Spleen (tissue), 13 donors: Measurements from ENCODE around the gene ELAVL4. TPM values are rescaled to one million over a fixed set of nuclear protein-coding genes. Genes with fewer than 3 reads are reported as not detected.

Experiments used
- DNase-seq: peaks from one replicate; pipeline ENCODE4 v3.0.0-alpha.2; 2020
- H3K27ac ChIP-seq, 8 donors: fragments of 200-600 bp; sonication (generic) in 7 of 8; 1 replicate in 4 of 8; 2 replicates in 4 of 8; pipeline versions ENCODE4 v1.5.0 to v1.8.0; 2016 to 2021; ENCODE audit warnings: inconsistent platforms in 4 of 8, mild to moderate bottlenecking in 4 of 8, moderate library complexity in 1 of 8
- H3K27me3 ChIP-seq, 7 donors: fragments of 200-600 bp; sonication (generic) in 6 of 7; replicated peaks in 1 of 7; 1 replicate in 4 of 7; 2 replicates in 3 of 7; pipeline versions ENCODE4 v1.5.0 to v1.8.0; 2016 to 2021; ENCODE audit warnings: inconsistent platforms in 3 of 7, mild to moderate bottlenecking in 1 of 7
- H3K36me3 ChIP-seq, 6 donors: fragments of 200-600 bp; sonication (generic) in 5 of 6; 1 replicate in 4 of 6; 2 replicates in 2 of 6; pipeline versions ENCODE4 v1.5.0 to v1.8.0; 2016 to 2021; ENCODE audit warnings: inconsistent platforms in 2 of 6
- H3K4me1 ChIP-seq, 6 donors: fragments of 200-600 bp; sonication (generic) in 5 of 6; 1 replicate in 3 of 6; 2 replicates in 3 of 6; pipeline versions ENCODE4 v1.5.0 to v1.8.0; 2016 to 2021; ENCODE audit warnings: inconsistent platforms in 3 of 6
- H3K4me3 ChIP-seq, 8 donors: fragments of 200-600 bp; sonication (generic) in 7 of 8; 1 replicate in 4 of 8; 2 replicates in 4 of 8; pipeline versions ENCODE4 v1.5.0 to v1.8.0; 2016 to 2021; ENCODE audit warnings: inconsistent platforms in 4 of 8, mild to moderate bottlenecking in 4 of 8, moderate library complexity in 2 of 8
- H3K9me3 ChIP-seq, 8 donors: fragments of 200-600 bp; sonication (generic) in 7 of 8; 1 replicate in 4 of 8; 2 replicates in 4 of 8; pipeline versions ENCODE4 v1.5.0 to v1.8.0; 2016 to 2021; ENCODE audit warnings: inconsistent platforms in 4 of 8
- CTCF ChIP-seq, 11 experiments: fragments of 200-600 bp in 7 of 11; fragments of 450-650 bp in 4 of 11; sonication (generic) in 4 of 11; IDR thresholded peaks in 8 of 11; conservative IDR thresholded peaks in 3 of 11; 1 replicate in 7 of 11; 2 replicates in 4 of 11; pipeline versions ENCODE4 v1.4.0 to v1.8.0; 2016 to 2021; ENCODE audit warnings: antibody characterized with exemption in 11 of 11, inconsistent platforms in 4 of 11, mild to moderate bottlenecking in 1 of 11
- POLR2A ChIP-seq, 3 donors: fragments of 450-650 bp; IDR thresholded peaks; one replicate each; pipeline ENCODE4 v1.5.1; 2017; ENCODE audit warnings: antibody characterized with exemption in 3 of 3, mild to moderate bottlenecking in 1 of 3
- POLR2AphosphoS5 ChIP-seq, 3 donors: sonication (generic); formaldehyde crosslinking; IDR thresholded peaks; one replicate each; pipeline ENCODE4 v1.5.1; 2017; ENCODE audit warnings: antibody characterized with exemption in 3 of 3
- WGBS, 5 donors: extraction: QIAGEN DNeasy Blood & Tissue Kit in 3 of 5; methylation state at CpG; one replicate each; pipeline versions ENCODE4 v1.1.5 to v1.1.7; 2013 to 2018; 5-methylcytosine and 5-hydroxymethylcytosine counted together
- intact Hi-C: fragments of 100-400 bp; cut with DNase I; formaldehyde crosslinking; loops from one replicate; pipeline ENCODE4 v1.15.0; 2023; ENCODE audit warnings: low total_unique reads
- long read RNA-seq, 2 donors: transcript quantifications; one replicate each; lab custom pipeline, GENCODE V29; 2026
- polyA plus RNA-seq, 3 donors: library from polyadenylated mRNA; stranded (reverse); fragments of 200-250 nt; gene quantifications; one replicate each; pipeline ENCODE4 v1.2.1, GENCODE V29; 2013
- total RNA-seq, 7 donors: library from RNA; depleted of rRNA in 3 of 7; stranded (reverse); fragments of >200 nt in 3 of 7; fragmentation: NEBNext Ultra II Directional in 4 of 7; extraction: Animal tissue kit (Norgen Biotek cat#: 25700) in 4 of 7; gene quantifications; one replicate each; pipeline versions ENCODE4 v1.1.0 to v1.2.1, GENCODE V29; 2016 to 2021
- donor health status: healthy with polysubstance abuse.
- donor health status: DM: no; HTN: no; CAD: no; lungs with moderate emphysema.
- donor health status: DM: no; HTN: no; CAD: no.
- donor health status: Bipolar disorder and iron deficiency.
- donor health status: healthy.
- donor health status: DM: no; HTN: no; CAD: no.
- donor health status: DM: yes; HTN: yes; CAD: no.

Gene ELAVL4
- total RNA-seq (1 to 10 TPM in 1 of 7 donors, under 1 TPM in 2, not detected in 4; 0.26 to 1.0 (median 0.68) TPM), polyA plus RNA-seq (under 1 TPM in 1 of 3 donors, not detected in 2; 0.07 TPM)
- long read RNA-seq, donor 1: 0 reads
- long read RNA-seq, donor 2: 0 reads

DNA sequence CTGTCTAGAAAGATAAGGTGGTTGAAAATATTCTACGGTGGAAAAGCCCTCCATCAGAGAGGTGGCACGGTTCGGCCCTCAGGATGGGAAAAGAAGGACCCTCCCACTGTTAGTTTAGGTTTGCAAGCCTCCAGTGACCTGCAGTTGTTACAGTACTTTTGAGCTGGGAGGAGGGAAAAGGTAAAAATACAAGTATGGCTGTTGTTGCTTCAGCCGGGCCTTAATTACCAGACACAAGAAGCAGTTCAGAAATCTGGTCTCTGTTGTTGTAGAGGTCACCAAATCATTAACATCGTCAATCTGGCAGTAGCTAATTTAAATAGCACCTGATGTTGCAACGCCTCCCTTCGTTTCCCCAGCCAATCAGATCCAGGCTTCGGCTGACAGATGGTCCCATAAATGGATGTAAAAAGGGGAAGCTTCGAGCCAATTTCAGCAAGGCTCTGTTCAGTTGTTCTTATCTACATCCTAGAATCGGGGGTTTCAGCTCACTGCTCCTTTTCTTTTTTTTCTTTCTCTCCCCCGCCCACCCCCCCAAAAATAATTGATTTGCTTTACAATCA, at the start of gene ELAVL4:
ELAVL4 (plus strand) TSS at position 424 of the 563 bp plus-strand sequence. CDS start 270 bp downstream, outside the sequence.
- no peak for TF ChIP-seq POLR2AphosphoS5 (IDR thresholded peaks at IDR 0.05)
- TF ChIP-seq CTCF (IDR thresholded peaks at IDR 0.05 in 8 of 11, conservative IDR thresholded peaks at IDR 0.05 in 3 of 11): no peak
- no peak for TF ChIP-seq POLR2A (IDR thresholded peaks at IDR 0.05)
- H3K36me3 ChIP-seq: no peaks in the 10 kb centered on the region
- no peak within 1 kb of the TSS for H3K4me3 ChIP-seq
- no peak for DNase-seq
- peaks cover 0 to 78% (median 18%) of the 10 kb centered on the region in 7 donors for H3K27me3 ChIP-seq
- intact Hi-C loops: no loop called here
- H3K27ac ChIP-seq: no peak within 1 kb of the TSS
- 39 to 54% (median 52%) methylated on average over 11 of the region's 11 CpGs for WGBS, 5 donors
- H3K4me1 ChIP-seq: peaks cover 0 to 18% (median 10%) of the 10 kb centered on the region in 6 donors
- H3K9me3 ChIP-seq: no peaks in the 10 kb centered on the region

GRCh38 chr1:50060279-50060678, 48.4 kb upstream of the ELAVL4 start:
- DNase-seq: no peak
- intact Hi-C loops: no loop called here
- Histone ChIP-seq H3K4me3 (no peak overlapping the region), H3K36me3 (no peaks in the 10 kb centered on the region), H3K27me3 (no peaks in the 10 kb centered on the region), H3K9me3 (no peaks in the 10 kb centered on the region), H3K27ac (no peak overlapping the region), H3K4me1 (no peaks in the 10 kb centered on the region)
- TF ChIP-seq POLR2A (IDR thresholded peaks at IDR 0.05): no peak
- TF ChIP-seq POLR2AphosphoS5 (IDR thresholded peaks at IDR 0.05): no peak
- no peak for TF ChIP-seq CTCF (IDR thresholded peaks at IDR 0.05 in 8 of 11, conservative IDR thresholded peaks at IDR 0.05 in 3 of 11)
- 68 to 84% (median 76%) methylated on average over 3 of the region's 3 CpGs for WGBS, 5 donors

DNA sequence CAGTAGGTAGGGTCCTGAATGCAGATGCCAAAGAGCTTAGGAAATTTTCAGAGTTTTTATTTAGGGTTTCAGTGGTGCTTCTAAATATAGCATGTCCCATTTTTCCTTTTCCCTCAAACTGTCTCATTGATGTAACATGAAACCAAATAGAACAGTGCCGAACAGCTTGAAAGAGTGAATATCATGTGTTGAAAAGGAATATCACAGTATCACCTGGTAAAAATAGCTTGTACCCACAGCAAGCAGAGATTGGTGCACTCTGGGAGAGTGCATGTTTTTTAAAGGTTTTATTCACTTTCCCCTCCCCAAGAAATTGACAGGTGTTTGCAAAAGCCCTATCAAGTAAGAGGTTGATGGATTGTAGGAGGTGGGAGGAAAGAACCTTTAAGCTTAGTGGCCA, 41.9 kb upstream of the ELAVL4 start:
- DNase-seq: no peak
- H3K4me1 ChIP-seq: no peaks in the 10 kb centered on the region
- no peaks in the 10 kb centered on the region for H3K27me3 ChIP-seq
- TF ChIP-seq POLR2AphosphoS5 (IDR thresholded peaks at IDR 0.05) (no peak), POLR2A (IDR thresholded peaks at IDR 0.05) (no peak), CTCF (IDR thresholded peaks at IDR 0.05 in 8 of 11, conservative IDR thresholded peaks at IDR 0.05 in 3 of 11) (no peak)
- no peaks in the 10 kb centered on the region for H3K9me3 ChIP-seq
- no peak overlapping the region for H3K27ac ChIP-seq
- no peak overlapping the region for H3K4me3 ChIP-seq
- 50 to 88% (median 77%) methylated on average over 1 of the region's 1 CpG for WGBS, 5 donors
- intact Hi-C loops: no loop called here
- no peaks in the 10 kb centered on the region for H3K36me3 ChIP-seq

DNA sequence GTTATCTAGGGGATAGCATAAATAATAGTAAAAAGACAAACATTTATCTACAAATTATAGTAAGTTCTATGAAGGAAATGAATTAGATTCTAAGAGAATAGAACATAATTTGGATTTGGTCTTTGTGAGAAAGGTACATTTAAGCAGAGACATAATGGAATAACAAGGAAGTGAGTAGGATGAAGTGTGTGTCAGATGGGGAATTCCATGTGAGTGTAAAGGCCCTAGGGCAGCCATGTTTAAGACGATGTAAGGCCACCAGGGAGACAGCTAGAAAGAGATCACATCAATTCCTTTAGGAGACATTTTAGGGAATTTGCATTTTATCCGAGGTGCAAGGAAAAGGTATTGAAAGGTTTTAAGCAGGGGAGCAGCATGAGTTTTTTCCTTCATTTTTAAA, 33.8 kb upstream of the ELAVL4 start:
- intact Hi-C loops: no loop called here
- TF ChIP-seq CTCF (IDR thresholded peaks at IDR 0.05 in 8 of 11, conservative IDR thresholded peaks at IDR 0.05 in 3 of 11) (no peak), POLR2AphosphoS5 (IDR thresholded peaks at IDR 0.05) (no peak), POLR2A (IDR thresholded peaks at IDR 0.05) (no peak)
- no peak overlapping the region for H3K4me3 ChIP-seq
- no peaks in the 10 kb centered on the region for H3K27me3 ChIP-seq
- no peak for DNase-seq
- no peaks in the 10 kb centered on the region for H3K4me1 ChIP-seq
- 69 to 85% (median 78%) methylated on average over 2 of the region's 2 CpGs for WGBS, 5 donors
- no peaks in the 10 kb centered on the region for H3K36me3 ChIP-seq
- no peak overlapping the region for H3K27ac ChIP-seq
- no peaks in the 10 kb centered on the region for H3K9me3 ChIP-seq
